GM23338 (cell line): ENCODE measurements around the gene UNC13C. TPM values are rescaled to one million over a fixed set of nuclear protein-coding genes. Genes with fewer than 3 reads are reported as not detected.

Experiments
- ATAC-seq: fragments of 200-7000 bp; cut with Tn5 transposase; 3 replicates; pipeline ENCODE4 v1.9.1; 2020
- DNase-seq: peaks from one replicate; pipeline ENCODE4 v3.0.0-alpha.2; 2015; ENCODE audit warnings: low spot score
- H2AFZ ChIP-seq: fragments of 200-600 bp; sonication (generic); 2 replicates; pipeline ENCODE4 v1.8.0; 2016; ENCODE audit warnings: antibody characterized with exemption, mild to moderate bottlenecking, moderate library complexity
- H3F3A ChIP-seq: fragments of 200-600 bp; sonication (generic); replicated peaks from 2 replicates; pipeline ENCODE4 v1.8.0; 2017; ENCODE audit warnings: antibody characterized with exemption, mixed run types, low read depth
- H3K27ac ChIP-seq: fragments of 200-600 bp; sonication (generic); 2 replicates; pipeline ENCODE4 v1.6.1; 2016; ENCODE audit warnings: low read depth
- H3K27me3 ChIP-seq: fragments of 200-600 bp; sonication (generic); 2 replicates; pipeline ENCODE4 v1.8.0; 2016; ENCODE audit warnings: mild to moderate bottlenecking, mixed run types, moderate library complexity; ENCODE audit not compliant: insufficient read depth
- H3K36me3 ChIP-seq: fragments of 200-600 bp; sonication (generic); 2 replicates; pipeline ENCODE4 v1.8.0; 2016; ENCODE audit warnings: mild to moderate bottlenecking; ENCODE audit not compliant: insufficient read depth
- H3K4me1 ChIP-seq: fragments of 200-600 bp; sonication (generic); 2 replicates; pipeline ENCODE4 v1.8.0; 2016; ENCODE audit warnings: mild to moderate bottlenecking, moderate library complexity; ENCODE audit not compliant: insufficient read depth
- H3K4me2 ChIP-seq: fragments of 200-600 bp; sonication (generic); 2 replicates; pipeline ENCODE4 v1.7.1; 2017; ENCODE audit warnings: mixed run types
- H3K4me3 ChIP-seq: fragments of 200-600 bp; sonication (generic); 2 replicates; pipeline ENCODE4 v1.6.1; 2016; ENCODE audit warnings: mixed run types
- H3K79me2 ChIP-seq: fragments of 200-600 bp; sonication (generic); replicated peaks from 2 replicates; pipeline ENCODE4 v1.8.0; 2017; ENCODE audit warnings: mild to moderate bottlenecking; ENCODE audit not compliant: insufficient read depth
- H3K9me2 ChIP-seq: fragments of 200-600 bp; sonication (generic); 2 replicates; pipeline ENCODE4 v1.8.0; 2017; ENCODE audit not compliant: insufficient read depth
- H4K20me1 ChIP-seq: fragments of 200-600 bp; sonication (generic); replicated peaks from 2 replicates; pipeline ENCODE4 v1.8.0; 2017; ENCODE audit warnings: mild to moderate bottlenecking; ENCODE audit not compliant: insufficient read depth
- H3K27ac Mint-ChIP-seq: 2 replicates; pipeline ENCODE4 v1.8.0; 2020; ENCODE audit warnings: inconsistent platforms, mild to moderate bottlenecking, moderate library complexity, mixed read lengths
- H3K27me3 Mint-ChIP-seq: 3 replicates; pipeline ENCODE4 v1.8.0; 2022; ENCODE audit warnings: low read depth, mild to moderate bottlenecking, moderate library complexity, mixed read lengths, inconsistent platforms; ENCODE audit not compliant: insufficient read depth, poor library complexity
- H3K36me3 Mint-ChIP-seq: 3 replicates; pipeline ENCODE4 v1.8.0; 2021; ENCODE audit warnings: low read depth, mild to moderate bottlenecking, inconsistent platforms, moderate library complexity, mixed read lengths
- H3K4me1 Mint-ChIP-seq: 3 replicates; pipeline ENCODE4 v1.8.0; 2020; ENCODE audit warnings: mild to moderate bottlenecking, inconsistent platforms, mixed read lengths
- H3K4me3 Mint-ChIP-seq: 3 replicates; pipeline ENCODE4 v1.8.0; 2021; ENCODE audit warnings: moderate library complexity, mild to moderate bottlenecking, inconsistent platforms, mixed read lengths
- H3K9me3 Mint-ChIP-seq: 3 replicates; pipeline ENCODE4 v1.8.0; 2020; ENCODE audit warnings: moderate library complexity, mild to moderate bottlenecking, inconsistent platforms, mixed read lengths
- CREB1 ChIP-seq: fragments of 250-450 bp; sonication (Bioruptor Pico); IDR thresholded peaks from 2 replicates; pipeline ENCODE4 v1.5.0; 2020; ENCODE audit warnings: low read depth, mild to moderate bottlenecking, moderate library complexity
- CTCF ChIP-seq, 2 experiments: fragments of 200-600 bp in 1 of 2; sonication (generic) in 1 of 2; conservative IDR thresholded peaks; 2 replicates each; pipeline versions ENCODE4 v1.5.1 to v1.6.1; 2016 to 2017; ENCODE audit warnings: antibody characterized with exemption in 2 of 2, low read depth in 2 of 2, mild to moderate bottlenecking in 2 of 2, moderate library complexity in 1 of 2
- ETS1 ChIP-seq: IDR thresholded peaks from 2 replicates; pipeline ENCODE4 v1.6.1; 2016; ENCODE audit warnings: antibody characterized with exemption
- EZH2 ChIP-seq: fragments of 200-600 bp; sonication (generic); IDR thresholded peaks from one replicate; pipeline ENCODE4 v1.8.0; 2017; ENCODE audit warnings: antibody characterized with exemption, mild to moderate bottlenecking, low read depth; ENCODE audit not compliant: unreplicated experiment
- EZH2phosphoT487 ChIP-seq: fragments of 200-600 bp; sonication (generic); IDR thresholded peaks from one replicate; pipeline ENCODE4 v1.8.1; 2018; ENCODE audit warnings: antibody characterized with exemption; ENCODE audit not compliant: unreplicated experiment
- JUNB ChIP-seq: IDR thresholded peaks from one replicate; pipeline ENCODE4 v1.6.1; 2016; ENCODE audit warnings: antibody characterized with exemption; ENCODE audit not compliant: unreplicated experiment
- NANOG ChIP-seq: IDR thresholded peaks from 2 replicates; pipeline ENCODE4 v1.6.1; 2016; ENCODE audit warnings: antibody characterized with exemption, borderline replicate concordance
- POLR2AphosphoS5 ChIP-seq: IDR thresholded peaks from 2 replicates; pipeline ENCODE4 v1.6.1; 2016; ENCODE audit warnings: antibody characterized with exemption, low read depth
- REST ChIP-seq: IDR thresholded peaks from one replicate; pipeline ENCODE4 v1.6.1; 2018; ENCODE audit warnings: antibody characterized with exemption; ENCODE audit not compliant: unreplicated experiment
- ZNF114 ChIP-seq: fragments of 250-450 bp; sonication (Bioruptor Pico); IDR thresholded peaks from 2 replicates; pipeline ENCODE4 v1.5.0; 2020; ENCODE audit warnings: mild to moderate bottlenecking, moderate library complexity
- ZNF331 ChIP-seq: fragments of 250-450 bp; sonication (Bioruptor Pico); IDR thresholded peaks from 2 replicates; pipeline ENCODE4 v1.5.0; 2020; ENCODE audit warnings: low read depth, mild to moderate bottlenecking, moderate library complexity
- ZNF462 ChIP-seq: fragments of 250-450 bp; sonication (Bioruptor Pico); IDR thresholded peaks from 2 replicates; pipeline ENCODE4 v1.5.0; 2020; ENCODE audit warnings: mild to moderate bottlenecking, moderate library complexity
- polyA plus RNA-seq: library from polyadenylated mRNA; unstranded; fragments of >200 nt; fragmentation: Nextera tagmentation; extraction: Ambion mirVana; gene quantifications from 2 replicates; pipeline ENCODE4 v1.2.1, GENCODE V29; 2016
- total RNA-seq: library from RNA; depleted of rRNA; stranded (reverse); fragments of >200 nt; shearing (Covaris generic); gene quantifications from 2 replicates; pipeline ENCODE4 v1.2.3, GENCODE V29; 2014

Gene UNC13C
- total and polyA plus RNA-seq, 2 experiments from 2014 or later, result 0.03 TPM; not detected in 1

- TF ChIP-seq ZNF462 (no peak), POLR2AphosphoS5 (no peak)
Measured at GRCh38 chr15:53980021-53980420, 1.8 kb downstream of the UNC13C start (continued).

GRCh38 chr15:53982071-53982680, 3.9 kb downstream of the UNC13C start:
- DNase-seq, result no peak

More at GRCh38 chr15:53982071-53982680, 3.9 kb downstream of the UNC13C start:
- Histone ChIP-seq H3K36me3 (no peaks in the 10 kb centered on the region), H3K4me1 (no peaks in the 10 kb centered on the region; the same call in 1 of the 2 replicates), H3K4me2 (no peak overlapping the region), H3K27ac (no peak overlapping the region), H3K27me3 (peaks cover 15% of the 10 kb centered on the region), H3K4me3 (no peak overlapping the region), H3K9me2 (no peaks in the 10 kb centered on the region), H2AFZ (no peak overlapping the region), H3K79me2 (no peaks in the 10 kb centered on the region), H3F3A (no peaks in the 10 kb centered on the region), H4K20me1 (no peaks in the 10 kb centered on the region)
- no peak overlapping the region for H3K27ac Mint-ChIP-seq
- H3K4me3 Mint-ChIP-seq, result no peak overlapping the region
- TF ChIP-seq CREB1 (CRISPR knock-in tag), result no peak
- no peak for TF ChIP-seq EZH2phosphoT487
- TF ChIP-seq REST, result no peak
- no peak for TF ChIP-seq CTCF (conservative IDR thresholded peaks at IDR 0.05; ENCODE audit: low read depth in 2 of 2)
- TF ChIP-seq ZNF331 (CRISPR knock-in tag), result no peak
- TF ChIP-seq ZNF114, result no peak
- no peak for TF ChIP-seq EZH2
- no peak for TF ChIP-seq ETS1
- no peak for TF ChIP-seq JUNB
- no peak for TF ChIP-seq POLR2AphosphoS5
- TF ChIP-seq NANOG, result no peak
- H3K4me1 Mint-ChIP-seq, result 0 out of 3 replicates have a peak, but pooled peaks cover 2% of the 10 kb centered on the region
- ATAC-seq, result no peak
- peaks cover 13% of the 10 kb centered on the region for H3K27me3 Mint-ChIP-seq
- H3K9me3 Mint-ChIP-seq, result peaks cover 28% of the 10 kb centered on the region
- H3K36me3 Mint-ChIP-seq, result no peaks in the 10 kb centered on the region
